Stimulated activated CD8-positive, alpha-beta memory T cell treated with anti-CD3 and anti-CD28 coated beads, Interleukin-2, amount 100 ng/mL, for 48 hours (primary cell): ENCODE data around the gene FBXL17.

Experiments
- DNase-seq, 2 donors: peaks; one replicate each; pipeline ENCODE4 v3.0.0-alpha.2; 2020; ENCODE audit warnings: low read depth in 2 of 2

Gene FBXL17

GRCh38 chr5:107813559-107813958 lies 568.3 kb downstream of the FBXL17 start:
- DNase-seq = no peak

GRCh38 chr5:107812570-107813141 lies 569.2 kb downstream of the FBXL17 start:
- no peak for DNase-seq

- no peak for DNase-seq
Measured at GRCh38 chr5:107809201-107810034, 572.5 kb downstream of the FBXL17 start.
